ENCODE results near the gene TNFRSF9. TPM values are rescaled to one million over a fixed set of nuclear protein-coding genes. Genes with fewer than 3 reads are reported as not detected.

The TNFRSF9 gene
- total and polyA plus RNA-seq, 2 experiments from 2014 or later: 0.08 to 1.2 TPM

- TF ChIP-seq CTCF (IDR thresholded peaks at IDR 0.05; ENCODE audit: poor library complexity) (no peak), EZH2phosphoT487 (IDR thresholded peaks at IDR 0.05; ENCODE audit: low read depth, severe bottlenecking, unreplicated experiment) (no peak), EZH2 (IDR thresholded peaks at IDR 0.05; ENCODE audit: borderline replicate concordance) (no peak)
- no peak overlapping the region for H3K27ac ChIP-seq
- no peak overlapping the region for H3K4me3 ChIP-seq
- no peak for DNase-seq (ENCODE audit: low spot score)
- H3K9me2 ChIP-seq (replicated peaks; ENCODE audit: insufficient read depth): no peaks in the 10 kb centered on the region
- WGBS (ENCODE audit: low lambda C conversion rate, missing lambda C conversion rate): 96% methylated on average over 2 of the region's 2 CpGs
- no peaks in the 10 kb centered on the region for H4K20me1 ChIP-seq (ENCODE audit: insufficient read depth, poor library complexity, severe bottlenecking)
- H3K27me3 ChIP-seq: no peaks in the 10 kb centered on the region
- H3K79me2 ChIP-seq: no peaks in the 10 kb centered on the region
- no peaks in the 10 kb centered on the region for H3K36me3 ChIP-seq (replicated peaks; ENCODE audit: insufficient read depth, low read depth)
- H3K9me3 ChIP-seq (ENCODE audit: low read depth): no peaks in the 10 kb centered on the region
- H3K4me1 ChIP-seq (ENCODE audit: insufficient read depth): no peaks in the 10 kb centered on the region
- no peak overlapping the region for H3K4me2 ChIP-seq
- no peak overlapping the region for H2AFZ ChIP-seq
Measured at GRCh38 chr1:7890853-7891252, 49.8 kb downstream of the TNFRSF9 start.

GRCh38 chr1:7888248-7889081, 52.2 kb downstream of the TNFRSF9 start:
- no peak overlapping the region for H3K4me2 ChIP-seq

GRCh38 chr1:7886405-7886745, 54.3 kb downstream of the TNFRSF9 start:
- DNase-seq (ENCODE audit: low spot score): no peak
- H3K4me3 ChIP-seq: no peak overlapping the region
- TF ChIP-seq EZH2 (IDR thresholded peaks at IDR 0.05; ENCODE audit: borderline replicate concordance) (no peak), CTCF (IDR thresholded peaks at IDR 0.05; ENCODE audit: poor library complexity) (no peak), EZH2phosphoT487 (IDR thresholded peaks at IDR 0.05; ENCODE audit: low read depth, severe bottlenecking, unreplicated experiment) (no peak)
- H3K27ac ChIP-seq: no peak overlapping the region
- H3K27me3 ChIP-seq: no peaks in the 10 kb centered on the region
- no peaks in the 10 kb centered on the region for H3K36me3 ChIP-seq (replicated peaks; ENCODE audit: insufficient read depth, low read depth)
- 90% methylated on average over 7 of the region's 7 CpGs for WGBS (ENCODE audit: low lambda C conversion rate, missing lambda C conversion rate)
- H3K9me2 ChIP-seq (replicated peaks; ENCODE audit: insufficient read depth): no peaks in the 10 kb centered on the region
- H3K9me3 ChIP-seq (ENCODE audit: low read depth): no peaks in the 10 kb centered on the region
- H3K4me2 ChIP-seq: no peak overlapping the region
- no peaks in the 10 kb centered on the region for H3K4me1 ChIP-seq (ENCODE audit: insufficient read depth)
- no peaks in the 10 kb centered on the region for H3K79me2 ChIP-seq
- H4K20me1 ChIP-seq (ENCODE audit: insufficient read depth, poor library complexity, severe bottlenecking): no peaks in the 10 kb centered on the region
- H2AFZ ChIP-seq: no peak overlapping the region

More at GRCh38 chr1:7888248-7889081, 52.2 kb downstream of the TNFRSF9 start:
- no peaks in the 10 kb centered on the region for H3K79me2 ChIP-seq
- no peaks in the 10 kb centered on the region for H3K4me1 ChIP-seq (ENCODE audit: insufficient read depth)
- H3K36me3 ChIP-seq (replicated peaks; ENCODE audit: insufficient read depth, low read depth): no peaks in the 10 kb centered on the region
- no peak overlapping the region for H3K4me3 ChIP-seq
- no peaks in the 10 kb centered on the region for H4K20me1 ChIP-seq (ENCODE audit: insufficient read depth, poor library complexity, severe bottlenecking)
- WGBS (ENCODE audit: low lambda C conversion rate, missing lambda C conversion rate): 83% methylated on average over 9 of the region's 9 CpGs
- TF ChIP-seq EZH2phosphoT487 (IDR thresholded peaks at IDR 0.05; ENCODE audit: low read depth, severe bottlenecking, unreplicated experiment): no peak
- no peak for TF ChIP-seq EZH2 (IDR thresholded peaks at IDR 0.05; ENCODE audit: borderline replicate concordance)
- no peak for TF ChIP-seq CTCF (IDR thresholded peaks at IDR 0.05; ENCODE audit: poor library complexity)
- no peak overlapping the region for H2AFZ ChIP-seq
- H3K27me3 ChIP-seq: no peaks in the 10 kb centered on the region
- no peak for DNase-seq (ENCODE audit: low spot score)
- H3K9me3 ChIP-seq (ENCODE audit: low read depth): no peaks in the 10 kb centered on the region
- no peaks in the 10 kb centered on the region for H3K9me2 ChIP-seq (replicated peaks; ENCODE audit: insufficient read depth)
- no peak overlapping the region for H3K27ac ChIP-seq

Data from hepatocyte (in vitro differentiated cells).